HG03175 (cell line): Measurements from ENCODE around the gene KCNJ12.
"Not testable (repeated sequence)": the region's sequence is repeated elsewhere in the genome, so short reads cannot be mapped to it uniquely, and the experiment has no call there.

Source experiments
- ATAC-seq: cut with Tn5 transposase; IDR thresholded peaks from one replicate; pipeline ENCODE4 v1.9.1; 2021; ENCODE audit warnings: mild to moderate bottlenecking, moderate library complexity; ENCODE audit not compliant: unreplicated experiment

Gene KCNJ12

GRCh38 chr17:21376081-21376758 is at the start of gene KCNJ12:
Gene KCNJ12, plus strand, starts transcription at chr17:21376357. Its CDS starts 38,986 bp downstream, at chr17:21415343.
- no peak for ATAC-seq

DNA sequence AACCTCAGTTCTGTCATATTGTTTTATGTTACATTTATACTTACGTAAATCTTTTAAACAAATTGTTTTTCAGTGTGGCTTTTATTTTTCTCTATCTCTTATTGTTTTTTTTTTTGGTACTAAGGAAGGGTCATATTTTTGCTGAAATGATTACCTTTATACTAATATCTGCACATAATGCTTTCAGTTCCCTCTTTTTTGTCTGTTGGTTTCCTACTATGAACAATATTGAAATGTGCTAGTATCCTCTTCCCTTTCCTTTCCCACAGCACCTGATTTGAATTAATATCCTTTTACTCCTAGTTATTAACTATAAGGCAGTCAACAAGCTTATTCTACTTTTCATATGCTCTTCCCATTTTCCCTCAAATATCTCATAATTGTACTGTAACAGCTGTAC is 48.2 kb upstream of the KCNJ12 start:
- peak; percentile 53 for ATAC-seq

DNA sequence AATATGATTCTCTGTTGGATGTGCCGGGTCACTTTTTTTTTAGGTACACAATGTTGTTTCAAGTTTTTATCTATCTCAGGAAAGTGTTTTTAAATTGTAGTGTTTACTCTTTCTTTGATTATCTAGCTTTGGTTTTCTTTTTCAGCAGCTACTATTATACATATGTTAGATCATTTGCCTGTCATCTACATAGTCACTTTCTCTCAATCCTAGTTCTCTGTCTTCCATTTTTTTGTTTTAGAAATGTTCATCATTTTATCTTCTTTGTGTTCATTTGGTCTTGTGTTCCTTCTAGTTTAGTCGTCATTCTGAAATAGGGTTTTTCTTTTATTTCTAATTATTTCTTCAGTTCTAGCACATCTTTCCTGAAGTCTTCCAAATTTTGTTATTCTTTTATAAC is 47.4 kb upstream of the KCNJ12 start:
- not testable (repeated sequence) for ATAC-seq

- ATAC-seq: no peak
Observed at GRCh38 chr17:21330436-21331160, 45.6 kb upstream of the KCNJ12 start.

GRCh38 chr17:21336541-21337294 is 39.4 kb upstream of the KCNJ12 start:
- not testable (repeated sequence) for ATAC-seq

- ATAC-seq: not testable (repeated sequence)
Observed at GRCh38 chr17:21337981-21338625, 38.1 kb upstream of the KCNJ12 start.

DNA sequence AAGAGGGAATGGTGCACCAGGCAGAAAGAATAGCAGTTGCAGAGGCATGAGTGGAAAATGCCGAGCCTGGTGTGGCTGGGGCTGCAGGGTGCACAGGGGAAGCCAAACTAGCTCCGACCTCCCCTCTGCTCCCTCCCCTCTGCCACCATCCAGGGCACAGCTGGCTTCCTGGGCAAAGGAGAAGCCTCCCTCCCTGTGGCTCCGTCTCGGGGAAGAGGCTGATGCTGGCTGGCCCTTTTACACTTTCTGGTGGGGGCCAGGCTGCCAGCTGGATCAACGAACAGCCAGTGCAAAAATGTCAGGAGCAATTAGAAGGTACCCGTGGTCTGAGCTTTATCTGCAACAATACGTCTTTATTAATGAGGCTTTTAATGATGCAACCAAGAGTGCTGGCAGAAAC is 37.1 kb upstream of the KCNJ12 start:
- no peak for ATAC-seq

DNA sequence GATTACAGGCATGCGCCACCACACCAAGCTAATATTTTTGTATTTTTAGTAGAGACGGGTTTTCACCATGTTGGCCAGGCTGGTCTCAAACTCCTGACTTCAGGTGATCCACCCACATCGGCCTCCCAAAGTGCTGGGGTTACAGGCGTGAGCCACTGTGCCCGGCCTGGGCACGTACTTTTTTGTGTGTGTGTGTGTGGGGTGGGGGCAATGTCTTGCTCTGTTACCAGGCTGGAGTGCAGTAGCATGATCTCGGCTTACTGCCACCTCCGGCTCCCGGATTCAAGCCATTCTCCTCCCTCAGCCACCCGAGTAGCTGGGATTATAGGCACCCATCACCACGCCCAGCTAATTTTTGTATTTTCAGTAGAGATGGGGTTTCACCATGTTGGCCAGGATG is 36.6 kb upstream of the KCNJ12 start:
- not testable (repeated sequence) for ATAC-seq

GRCh38 chr17:21340407-21340806 is 35.8 kb upstream of the KCNJ12 start:
- not testable (repeated sequence) for ATAC-seq

DNA sequence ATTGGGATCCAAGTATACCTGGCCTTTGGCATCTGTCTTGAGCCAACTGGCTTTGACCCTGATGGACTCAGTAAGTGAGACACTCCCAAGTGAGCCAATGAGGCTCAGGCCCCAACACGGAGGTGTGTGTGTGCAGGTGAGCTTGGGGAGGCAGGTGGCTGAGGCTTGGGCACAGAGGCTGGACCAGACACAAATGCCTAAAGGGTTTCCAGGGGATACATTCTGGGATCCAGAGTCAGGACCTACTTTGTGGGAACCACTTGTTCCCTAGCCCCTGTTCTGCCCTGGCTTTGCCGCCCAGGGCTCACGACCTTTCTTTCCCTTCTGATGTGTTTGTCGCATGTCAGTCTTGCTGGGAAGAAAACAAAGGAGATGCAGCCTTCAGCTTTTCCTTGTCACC is 34.9 kb upstream of the KCNJ12 start:
- ATAC-seq: not testable (repeated sequence)

DNA sequence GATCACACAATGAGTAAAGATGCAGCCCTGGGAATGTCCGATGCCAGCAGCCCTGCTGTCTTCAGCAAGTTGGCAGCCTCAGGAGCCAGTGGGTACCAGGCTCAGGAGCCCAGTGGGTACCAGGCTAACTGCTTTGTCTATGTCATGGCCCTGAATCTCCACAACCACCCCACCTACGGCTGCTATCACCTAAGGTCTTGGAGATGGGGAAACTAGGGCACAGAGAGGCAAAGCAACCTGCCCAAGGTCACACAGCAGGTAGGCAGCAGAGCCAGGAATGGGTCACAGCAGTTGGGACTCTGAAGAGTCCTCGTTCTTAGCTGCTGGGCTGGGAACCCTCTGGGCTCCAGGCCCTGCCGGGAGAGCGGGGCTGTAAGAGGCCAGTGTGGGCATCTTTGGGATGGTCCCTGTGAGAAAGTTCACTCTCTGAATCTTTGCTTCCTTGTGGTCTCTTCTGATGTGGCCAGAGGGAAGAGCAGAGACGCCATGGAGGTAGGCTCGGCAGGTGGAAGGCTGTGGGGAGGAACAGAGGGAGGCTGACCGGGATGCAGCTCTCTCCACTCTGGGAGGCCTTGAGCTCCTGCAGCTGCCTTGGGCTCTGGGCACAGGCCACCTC is 34.1 kb upstream of the KCNJ12 start:
- not testable (repeated sequence) for ATAC-seq

DNA sequence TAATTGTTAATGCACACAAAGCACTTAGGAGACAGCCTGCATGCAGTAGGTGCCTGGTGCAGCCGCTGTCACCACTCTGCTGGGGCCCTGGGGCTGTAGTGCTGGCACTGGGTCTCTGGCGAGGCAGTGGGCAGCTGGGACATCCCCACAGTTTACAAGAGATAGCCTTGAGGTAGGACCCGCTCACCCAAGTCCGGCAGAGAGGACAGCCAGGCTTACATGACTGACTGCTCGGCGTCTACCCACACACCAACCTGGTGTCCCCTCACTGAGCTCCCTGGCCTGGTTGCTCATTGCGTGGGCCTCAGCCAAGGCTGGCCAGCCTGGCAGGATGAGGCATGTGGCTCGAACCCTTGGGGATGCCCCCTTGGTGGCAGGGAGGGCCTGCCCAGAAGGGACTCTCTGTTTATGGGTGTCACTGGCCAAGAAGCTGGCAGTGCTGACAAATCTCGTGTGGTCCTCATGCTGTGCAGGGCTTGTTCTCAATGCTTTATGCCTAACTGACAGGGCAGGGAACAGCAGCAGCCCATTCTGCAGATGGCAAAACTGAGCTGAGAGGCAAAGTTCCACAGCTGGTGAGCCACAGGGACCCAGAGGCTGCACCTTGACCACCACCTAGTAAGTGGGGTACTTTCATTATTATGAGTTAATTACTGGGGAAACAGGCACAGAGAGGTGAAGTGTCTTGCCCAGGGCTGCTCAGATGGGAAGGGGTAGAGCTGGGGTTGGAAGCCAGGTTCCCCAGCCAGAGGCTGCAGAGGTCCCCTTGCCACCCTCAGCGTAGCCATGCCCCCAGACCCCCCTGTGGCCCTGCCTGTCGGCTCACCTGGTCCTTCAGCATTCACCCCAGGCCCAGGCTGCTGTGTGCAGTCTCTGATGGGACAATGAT is 32.9 kb upstream of the KCNJ12 start:
- not testable (repeated sequence) for ATAC-seq

DNA sequence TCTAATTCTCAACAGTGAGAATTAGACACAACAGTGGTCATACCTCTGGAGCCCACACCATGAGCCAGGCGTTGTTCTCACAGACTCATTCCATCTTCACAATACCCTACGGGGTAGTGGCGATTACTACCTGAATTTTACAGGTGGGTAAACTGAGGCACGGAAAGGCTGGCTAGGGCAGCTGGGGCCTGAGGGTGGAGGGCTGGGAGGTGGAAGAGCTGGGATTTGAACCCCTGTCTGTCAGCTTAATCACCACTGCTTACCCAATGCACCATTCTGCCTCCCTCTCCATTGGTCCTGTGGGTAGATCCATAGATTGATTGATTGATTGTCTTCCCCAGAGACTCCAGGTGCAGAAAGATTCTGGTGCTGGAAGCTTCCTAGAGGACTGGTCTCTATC is 31.4 kb upstream of the KCNJ12 start:
- ATAC-seq: not testable (repeated sequence)

- ATAC-seq: no peak
Observed at GRCh38 chr17:21345236-21345635, 30.9 kb upstream of the KCNJ12 start.

- not testable (repeated sequence) for ATAC-seq
Observed at GRCh38 chr17:21346107-21346506, 30.1 kb upstream of the KCNJ12 start.

- ATAC-seq: not testable (repeated sequence)
Observed at GRCh38 chr17:21346651-21347250, 29.4 kb upstream of the KCNJ12 start.

DNA sequence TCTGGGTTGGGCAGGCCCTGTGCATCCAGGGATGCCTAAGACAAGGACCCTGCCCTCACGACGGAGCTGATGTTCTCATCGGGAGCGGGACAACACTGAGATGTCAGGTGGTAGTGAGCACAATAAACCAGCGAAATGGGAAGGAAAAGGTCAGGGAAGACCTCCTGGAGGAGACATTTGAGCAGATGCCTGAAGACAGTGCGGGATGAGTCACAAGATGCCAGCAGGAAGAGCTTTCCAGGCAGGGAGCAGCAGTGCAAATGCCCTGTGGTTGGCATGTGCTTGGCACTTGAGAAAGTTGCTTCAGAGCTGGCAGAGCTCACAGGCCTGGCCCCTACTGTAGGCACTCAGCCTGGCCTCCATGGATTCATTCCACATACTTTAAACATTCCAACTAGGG is 28.5 kb upstream of the KCNJ12 start:
- ATAC-seq: not testable (repeated sequence)

GRCh38 chr17:21348081-21348925 is 27.9 kb upstream of the KCNJ12 start:
- peak; percentile 68 for ATAC-seq
